HG02970 (cell line): ENCODE results near the gene LZTS2.
A peak's percentile ranks its signal among the peaks of the same experiment; 100 is the strongest.

Source experiments
- ATAC-seq: cut with Tn5 transposase; IDR thresholded peaks from one replicate; pipeline ENCODE4 v1.9.1; 2021; ENCODE audit warnings: mild to moderate bottlenecking, moderate library complexity, moderate number of reproducible peaks; ENCODE audit not compliant: unreplicated experiment, low FRiP score

LZTS2 gene

DNA sequence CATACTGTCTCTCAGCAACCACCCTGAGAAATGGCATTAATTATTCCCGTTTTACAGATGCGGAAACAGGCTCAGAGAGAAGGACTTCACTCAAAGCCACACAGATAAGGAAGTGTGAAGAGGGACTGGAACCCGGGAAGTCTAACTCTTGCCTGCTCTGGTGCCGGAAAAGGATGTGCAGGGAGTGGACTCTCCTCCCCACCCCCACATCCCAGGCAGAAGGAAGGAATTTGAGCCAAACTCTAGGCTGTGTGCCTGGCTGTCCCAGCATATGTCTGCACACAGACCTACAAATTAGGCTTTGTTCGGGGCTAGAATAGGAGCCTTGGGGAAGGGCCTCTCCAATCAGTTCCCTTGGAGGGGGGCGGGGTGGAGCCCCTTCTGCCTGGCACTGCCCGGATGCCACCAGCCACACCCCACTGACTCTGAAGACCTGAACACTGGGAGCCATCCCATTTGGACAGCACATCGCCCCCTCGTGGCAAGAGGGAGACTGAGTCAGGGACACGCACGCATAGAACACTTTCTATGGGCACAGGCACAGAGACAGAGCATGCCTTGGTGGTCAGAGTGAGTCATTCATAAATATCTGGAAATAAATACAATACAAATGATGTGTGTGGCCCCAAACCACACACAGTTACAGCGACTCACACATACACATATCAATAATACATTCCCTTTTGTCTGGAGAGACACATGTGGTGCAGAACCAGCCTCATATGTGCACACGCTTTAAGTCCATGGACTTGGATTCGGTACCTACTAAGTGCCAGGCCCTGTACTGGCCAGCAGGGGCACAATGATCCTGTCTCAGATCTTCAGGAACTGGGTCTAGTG lies 13.1 kb downstream of the LZTS2 start:
- ATAC-seq: peak; percentile 56

GRCh38 chr10:101013365-101013825 lies 13.8 kb downstream of the LZTS2 start:
- ATAC-seq: no peak

DNA sequence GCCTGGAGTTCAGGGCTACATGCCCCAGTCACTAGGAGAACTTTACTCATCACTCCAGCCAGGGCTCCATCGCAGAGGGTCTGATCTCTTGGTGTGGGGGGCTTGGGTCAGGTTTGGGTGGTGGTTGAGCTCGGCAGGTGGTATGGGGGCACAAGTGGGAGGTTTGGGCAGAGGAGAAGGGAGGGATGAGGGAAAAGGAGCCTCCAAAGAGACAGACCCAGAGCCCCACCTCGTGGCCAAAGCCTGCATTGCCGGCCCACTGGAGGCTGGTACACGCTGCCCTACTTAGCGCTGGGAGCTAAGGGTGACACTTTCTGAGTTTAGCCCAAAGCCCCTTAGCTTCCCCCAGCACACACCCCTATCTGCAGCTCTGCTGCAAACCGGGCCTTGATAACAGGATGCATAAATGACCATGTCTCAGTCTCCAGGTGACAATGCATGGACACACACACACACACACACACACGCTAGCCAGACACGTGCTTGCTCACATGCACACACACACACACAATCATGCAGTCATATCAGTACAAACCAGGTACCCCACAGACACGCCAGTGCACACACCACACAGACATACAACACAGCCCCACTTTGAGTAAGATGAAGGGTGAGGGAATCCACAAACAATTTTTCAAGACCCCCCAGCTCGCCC lies 14.7 kb downstream of the LZTS2 start:
- ATAC-seq: no peak

DNA sequence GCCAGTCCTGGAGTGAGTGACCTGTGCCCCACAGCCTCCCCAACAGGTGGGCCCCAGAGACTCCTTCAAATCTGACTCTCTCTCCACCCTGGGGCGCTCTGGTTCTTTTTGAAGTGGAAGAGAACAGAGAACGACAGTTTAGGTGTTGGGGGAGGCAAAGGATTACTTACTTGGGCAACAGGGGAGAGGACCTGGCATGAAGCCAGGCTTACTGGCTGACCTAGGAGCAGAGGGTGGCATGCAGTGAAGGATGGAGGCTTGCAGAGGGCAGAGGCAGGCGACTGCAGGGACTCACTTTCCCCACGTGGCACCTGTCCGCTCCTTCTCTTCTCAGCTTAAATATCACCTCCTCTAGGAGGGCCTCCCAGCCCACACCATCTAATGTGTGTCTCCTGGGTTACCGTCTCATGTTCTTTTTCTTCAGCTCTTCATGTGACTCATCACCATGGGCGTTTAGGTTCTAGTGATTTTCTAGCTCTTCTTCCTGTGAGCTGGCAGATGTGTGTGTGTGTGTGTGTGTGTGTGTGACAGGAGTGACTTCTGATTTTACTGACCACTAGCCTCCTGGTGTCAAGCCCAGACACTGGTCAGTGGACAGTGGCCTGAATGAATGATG lies 15.5 kb downstream of the LZTS2 start:
- ATAC-seq: no peak

DNA sequence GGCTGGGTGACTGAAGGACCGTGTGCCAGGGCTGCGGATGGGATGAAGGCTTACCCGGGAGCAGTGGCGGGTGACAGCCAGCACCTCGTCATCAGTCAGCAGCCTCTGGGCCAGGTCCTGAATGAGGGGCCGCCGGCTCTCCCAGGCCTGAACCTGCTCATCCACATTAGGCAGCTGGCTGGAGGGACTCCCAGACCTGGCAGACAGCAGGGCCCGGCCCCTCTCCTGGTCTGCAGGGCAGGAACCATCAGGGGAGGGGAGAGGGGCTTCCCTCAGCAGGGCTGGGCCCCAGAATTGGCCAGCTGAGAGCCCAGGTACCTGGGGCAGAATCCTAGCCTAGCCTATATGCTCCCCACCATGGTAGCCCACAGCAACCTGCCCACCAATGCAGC lies 16.0 kb downstream of the LZTS2 start:
- ATAC-seq: no peak

DNA sequence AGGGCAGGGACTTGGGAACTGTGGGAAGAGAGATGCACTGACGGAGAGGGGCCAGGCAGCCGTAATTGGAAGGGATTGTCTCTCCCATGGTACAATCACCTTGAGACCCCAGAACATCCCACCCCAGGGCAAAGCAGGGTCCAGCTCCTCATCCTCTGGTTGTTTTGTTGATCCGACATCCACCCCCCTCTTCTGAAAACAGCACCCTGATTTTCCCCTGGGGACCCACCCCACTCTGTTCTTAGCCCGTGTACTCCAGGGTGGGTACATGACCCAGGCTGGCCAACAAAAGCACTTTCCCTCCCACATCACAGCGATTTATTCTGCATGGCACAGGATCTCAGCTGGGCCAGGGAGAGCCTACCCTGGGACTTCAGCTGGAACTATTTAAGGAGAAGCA lies 17.2 kb downstream of the LZTS2 start:
- ATAC-seq: no peak

GRCh38 chr10:101018118-101018599 lies 18.6 kb downstream of the LZTS2 start:
- no peak for ATAC-seq

DNA sequence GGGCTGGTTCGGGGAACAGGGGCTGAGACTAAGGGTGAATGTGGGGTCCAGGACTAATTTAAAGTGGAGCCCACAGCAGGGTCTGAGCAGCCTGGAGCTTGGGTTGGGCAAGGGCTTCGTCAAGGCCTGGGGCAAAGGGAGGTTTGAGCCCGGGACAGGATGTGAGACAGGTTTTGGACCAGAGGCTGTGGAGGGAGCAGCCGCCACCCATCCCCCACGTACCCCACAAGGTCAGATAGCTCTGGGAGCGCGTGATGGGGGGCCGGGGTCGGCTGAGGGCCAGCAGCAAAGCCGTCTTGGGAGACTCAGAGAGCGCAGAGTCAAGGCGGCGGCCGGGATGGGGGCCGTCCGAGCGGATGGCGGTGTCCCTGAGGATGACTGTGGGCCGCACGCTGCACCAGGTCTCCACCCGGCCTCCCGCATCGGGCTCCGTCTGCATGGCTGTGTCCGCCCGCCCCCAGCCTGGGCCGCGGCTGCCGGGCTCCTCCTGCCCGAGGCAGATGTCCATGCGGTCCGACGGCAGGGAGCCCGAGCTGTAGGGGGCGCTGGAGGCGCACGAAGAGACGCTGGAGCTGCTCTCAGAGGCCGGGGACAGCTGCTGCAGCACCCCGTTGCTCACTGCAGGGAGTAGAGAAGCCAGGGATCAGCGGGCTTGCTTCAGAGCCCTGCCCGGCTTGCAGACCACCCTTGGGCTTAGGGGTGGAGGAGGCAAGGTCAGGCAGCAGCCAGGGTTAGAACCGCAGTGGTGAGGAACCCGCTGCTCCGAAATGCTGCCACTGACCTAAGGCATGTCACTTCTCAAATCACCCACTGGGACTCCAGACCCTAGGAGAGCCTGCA lies 19.2 kb downstream of the LZTS2 start:
- no peak for ATAC-seq

DNA sequence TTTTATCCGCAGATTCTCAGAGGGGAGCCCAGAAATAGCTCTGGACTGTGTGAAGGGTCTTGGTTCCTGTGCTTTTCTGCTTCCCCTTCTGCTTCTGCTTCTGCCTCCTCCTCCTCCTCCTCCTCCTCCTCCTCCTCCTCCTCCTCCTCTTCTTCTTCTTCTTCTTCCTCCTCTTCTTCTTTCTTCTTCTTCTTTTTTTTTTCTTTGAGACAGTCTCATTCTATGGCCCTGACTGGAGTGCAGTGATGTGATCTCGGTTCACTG lies 19.8 kb downstream of the LZTS2 start:
- ATAC-seq: no peak

- ATAC-seq: no peak
These were observed 20.9 kb downstream of the LZTS2 start for GRCh38 chr10:101020427-101021075.

GRCh38 chr10:101021239-101021638 lies 21.6 kb downstream of the LZTS2 start:
- ATAC-seq: no peak

DNA sequence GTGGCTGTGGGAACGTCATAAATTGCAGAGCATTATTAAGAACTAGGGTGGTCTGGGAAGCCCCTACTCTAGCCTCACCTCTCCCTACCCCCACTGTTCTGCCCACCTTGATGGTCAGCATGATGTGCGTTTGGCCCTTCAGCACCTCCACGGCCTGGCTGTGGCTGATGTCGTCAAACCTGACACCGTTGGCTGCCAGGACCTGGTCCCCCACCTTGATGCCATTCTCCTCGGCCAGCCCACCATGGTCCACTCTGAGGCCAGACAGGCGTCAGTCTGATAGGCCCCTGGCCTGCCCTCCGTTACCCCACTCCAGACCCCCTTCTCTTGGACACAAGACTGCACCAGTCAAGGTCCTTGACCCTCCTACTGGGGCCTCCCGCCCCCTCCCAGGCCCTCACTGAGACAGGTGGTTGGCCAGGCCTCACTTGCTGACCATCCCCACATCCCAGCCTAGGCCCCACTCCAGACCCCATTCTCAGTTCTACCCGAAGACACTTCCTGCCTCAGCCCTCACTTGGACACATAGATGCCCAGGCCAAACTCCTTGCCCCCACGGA lies 22.2 kb downstream of the LZTS2 start:
- no peak for ATAC-seq

DNA sequence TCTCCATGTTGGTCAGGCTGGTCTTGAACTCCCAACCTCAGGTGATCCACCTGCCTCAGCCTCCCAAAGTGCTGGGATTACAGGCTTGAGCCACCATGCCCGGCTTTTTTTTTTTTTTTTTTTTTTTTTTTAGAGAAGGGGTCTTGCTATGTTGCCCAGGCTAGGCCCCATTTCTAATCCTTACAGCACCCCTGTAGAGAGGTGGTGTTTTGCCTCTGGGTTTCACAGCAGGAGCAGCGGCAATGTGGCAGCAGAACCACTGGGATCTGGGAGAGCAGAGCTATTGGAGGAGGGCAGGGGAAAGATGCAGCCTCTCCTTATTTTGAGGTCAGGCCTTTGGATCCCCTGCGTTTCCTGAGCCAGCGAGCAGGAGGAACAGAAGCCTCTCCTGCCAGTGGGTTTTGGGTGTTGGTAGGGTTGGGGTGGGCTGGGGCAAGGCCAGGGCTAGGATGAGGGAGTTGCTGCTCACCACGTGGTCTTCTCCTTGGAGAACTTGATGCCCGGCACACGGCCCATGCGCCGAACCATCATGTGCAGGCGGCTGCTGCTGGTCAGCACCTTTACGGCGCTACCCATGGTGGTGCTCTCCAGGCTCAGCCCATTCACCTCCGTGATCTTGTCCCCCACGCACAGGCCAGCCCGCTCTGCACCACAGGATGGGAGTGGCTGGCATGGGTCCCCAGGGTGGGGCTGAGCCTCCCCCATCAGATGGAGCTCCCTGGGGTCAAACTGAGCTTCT lies 23.5 kb downstream of the LZTS2 start:
- ATAC-seq: no peak

DNA sequence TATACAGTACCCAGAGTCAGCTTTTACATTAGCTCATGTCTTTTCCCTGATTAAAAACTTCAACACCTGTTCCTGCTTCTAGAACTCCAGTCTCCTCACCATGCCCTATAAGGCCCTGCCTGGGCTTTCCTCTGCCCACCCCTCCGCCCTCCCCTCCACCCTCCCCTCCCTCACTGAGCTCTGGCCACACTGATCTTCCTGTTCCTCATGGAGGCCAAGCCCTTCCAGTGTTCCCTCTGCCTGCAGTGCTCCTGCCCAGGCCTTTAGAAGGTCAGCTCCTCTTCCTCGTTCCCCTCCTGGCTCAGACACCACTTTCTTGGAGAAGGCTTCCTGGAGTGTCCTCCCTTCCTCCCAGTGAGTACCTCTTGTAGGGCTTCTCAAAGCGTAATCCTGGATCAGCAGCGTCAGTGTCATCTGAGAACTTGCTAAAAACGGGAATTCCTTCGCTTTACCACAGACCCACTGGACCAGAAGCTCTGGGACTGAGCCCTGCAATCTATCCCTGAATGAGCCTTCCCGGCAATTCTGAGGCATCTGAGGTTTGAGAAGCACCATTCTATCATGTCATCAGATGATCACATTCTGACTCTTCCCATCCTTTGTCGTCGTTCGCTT lies 27.6 kb downstream of the LZTS2 start:
- ATAC-seq: no peak

GRCh38 chr10:101028446-101029337 lies 29.1 kb downstream of the LZTS2 start:
- ATAC-seq: no peak

DNA sequence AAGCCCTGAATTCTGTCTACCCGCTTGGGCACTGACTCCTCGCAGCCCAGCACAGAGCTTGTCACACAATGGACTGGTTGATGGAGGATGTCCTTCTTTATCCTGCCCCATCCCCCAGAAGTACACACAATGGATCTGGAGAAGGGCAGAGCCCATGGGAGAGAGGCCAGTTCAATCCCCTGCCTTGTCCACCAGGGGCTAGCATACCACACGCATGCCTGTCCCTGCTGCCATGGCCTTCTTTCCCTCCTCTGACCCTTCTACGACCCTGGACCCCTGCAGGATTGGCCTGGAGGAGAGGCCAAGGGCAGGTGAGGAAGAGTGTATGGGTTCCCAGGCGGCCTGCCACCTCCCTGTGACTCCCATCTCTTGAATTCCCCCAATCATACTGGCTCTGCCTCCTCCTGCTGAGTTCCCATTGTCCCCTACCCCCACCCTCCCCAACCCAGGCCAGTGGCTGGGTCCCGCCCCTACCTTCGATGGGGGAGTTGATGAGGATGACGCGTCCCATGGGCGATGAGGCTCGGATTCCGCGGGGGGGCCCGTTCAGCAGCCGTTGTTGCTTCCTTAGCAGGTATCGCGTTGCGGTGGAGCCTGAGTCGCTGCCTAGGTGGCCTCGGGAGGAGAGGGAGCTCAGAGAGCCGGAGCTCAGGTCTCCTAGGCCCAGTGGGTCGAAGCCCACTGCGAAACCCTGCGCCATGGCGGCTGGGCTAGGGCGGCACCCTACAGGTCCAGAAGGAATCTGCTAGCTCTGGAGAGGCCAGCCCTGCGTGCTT lies 30.1 kb downstream of the LZTS2 start:
- no peak for ATAC-seq

DNA sequence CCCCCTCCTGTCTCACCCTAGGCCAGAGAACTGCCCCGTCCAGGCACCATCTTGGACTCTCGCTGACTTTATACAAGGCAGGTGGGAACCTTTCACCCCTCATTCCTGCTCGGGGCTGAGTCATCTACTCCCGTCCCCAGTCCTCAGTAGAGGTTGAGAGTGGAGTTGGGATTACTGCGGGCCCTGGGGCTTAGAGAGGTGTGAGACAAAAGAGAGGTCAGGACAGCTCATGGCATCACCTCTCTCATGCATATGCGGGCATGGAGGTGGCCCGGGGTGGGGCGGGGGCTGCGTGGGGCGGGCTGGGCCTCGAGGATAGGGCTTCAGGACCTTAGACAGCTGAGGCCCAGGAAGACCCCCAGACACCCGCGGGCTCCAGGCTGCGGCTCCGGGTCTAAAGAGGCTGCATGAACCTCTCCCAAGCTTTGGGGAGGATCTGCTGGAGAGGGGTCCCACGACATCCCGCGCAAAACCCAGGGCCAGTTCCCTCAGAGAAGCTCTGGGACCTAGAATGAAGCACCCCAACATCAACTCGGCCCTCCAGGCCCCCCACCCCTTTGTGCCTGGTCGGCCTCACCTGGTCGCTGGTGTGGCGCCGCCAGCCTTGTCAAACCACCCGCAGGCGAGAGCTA lies 31.0 kb downstream of the LZTS2 start:
- ATAC-seq: no peak
